ENCODE data around the gene OSBP2.
A peak's percentile ranks its signal among the peaks of the same experiment; 100 is the strongest.

OSBP2 gene

GRCh38 chr22:30777587-30777986 lies 82.9 kb downstream of the OSBP2 start:
- no peaks in the 10 kb centered on the region for H3K27me3 Mint-ChIP-seq
- no peak for DNase-seq
- H3K4me3 Mint-ChIP-seq, result no peak overlapping the region
- no peak overlapping the region for H3K27ac Mint-ChIP-seq
- CTCF ChIA-PET, result no interaction called here
- peaks cover 6% of the 10 kb centered on the region for H3K4me1 Mint-ChIP-seq
- H3K36me3 Mint-ChIP-seq, result no peaks in the 10 kb centered on the region
- no peaks in the 10 kb centered on the region for H3K9me3 Mint-ChIP-seq

GRCh38 chr22:30778261-30778660 lies 83.6 kb downstream of the OSBP2 start:
- CTCF ChIA-PET, result no interaction called here

GRCh38 chr22:30780026-30780425 lies 85.4 kb downstream of the OSBP2 start:
- DNase-seq, result no peak
- Mint-ChIP-seq H3K9me3 (no peaks in the 10 kb centered on the region), H3K36me3 (no peaks in the 10 kb centered on the region), H3K27ac (no peak overlapping the region), H3K4me1 (peaks cover 6% of the 10 kb centered on the region), H3K4me3 (no peak overlapping the region), H3K27me3 (no peaks in the 10 kb centered on the region)
- CTCF ChIA-PET, result interaction anchor here (1.2 kb wide), 1 partner anchor 140 kb away, joined by 4 read pairs; no protein-coding TSS in a partner anchor

More at GRCh38 chr22:30778261-30778660, 83.6 kb downstream of the OSBP2 start:
- no peaks in the 10 kb centered on the region for H3K27me3 Mint-ChIP-seq
- no peaks in the 10 kb centered on the region for H3K9me3 Mint-ChIP-seq
- H3K4me1 Mint-ChIP-seq, result peaks cover 6% of the 10 kb centered on the region
- H3K27ac Mint-ChIP-seq, result no peak overlapping the region
- DNase-seq, result no peak
- H3K36me3 Mint-ChIP-seq, result no peaks in the 10 kb centered on the region
- H3K4me3 Mint-ChIP-seq, result no peak overlapping the region

- Mint-ChIP-seq H3K27ac (no peak overlapping the region), H3K4me3 (no peak overlapping the region), H3K27me3 (no peaks in the 10 kb centered on the region), H3K9me3 (no peaks in the 10 kb centered on the region), H3K36me3 (no peaks in the 10 kb centered on the region), H3K4me1 (peaks cover 6% of the 10 kb centered on the region)
- CTCF ChIA-PET, result no interaction called here
- no peak for DNase-seq
These were observed 86.7 kb downstream of the OSBP2 start for GRCh38 chr22:30781271-30781875.

- CTCF ChIA-PET, result no interaction called here
- no peaks in the 10 kb centered on the region for H3K36me3 Mint-ChIP-seq
These were observed 87.9 kb downstream of the OSBP2 start for GRCh38 chr22:30782613-30783012.

GRCh38 chr22:30783021-30783420 lies 88.3 kb downstream of the OSBP2 start:
- H3K4me1 Mint-ChIP-seq, result peaks cover 6% of the 10 kb centered on the region
- H3K4me3 Mint-ChIP-seq, result no peak overlapping the region
- CTCF ChIA-PET, result no interaction called here
- no peak overlapping the region for H3K27ac Mint-ChIP-seq
- DNase-seq, result no peak
- no peaks in the 10 kb centered on the region for H3K9me3 Mint-ChIP-seq
- no peaks in the 10 kb centered on the region for H3K27me3 Mint-ChIP-seq
- no peaks in the 10 kb centered on the region for H3K36me3 Mint-ChIP-seq

More at GRCh38 chr22:30782613-30783012, 87.9 kb downstream of the OSBP2 start:
- H3K4me1 Mint-ChIP-seq, result peaks cover 6% of the 10 kb centered on the region
- H3K27ac Mint-ChIP-seq, result no peak overlapping the region
- H3K9me3 Mint-ChIP-seq, result no peaks in the 10 kb centered on the region
- no peak for DNase-seq
- H3K27me3 Mint-ChIP-seq, result no peaks in the 10 kb centered on the region
- no peak overlapping the region for H3K4me3 Mint-ChIP-seq

- Mint-ChIP-seq H3K4me3 (no peak overlapping the region), H3K4me1 (no peaks in the 10 kb centered on the region), H3K36me3 (no peaks in the 10 kb centered on the region), H3K27me3 (peaks cover 3% of the 10 kb centered on the region), H3K9me3 (no peaks in the 10 kb centered on the region), H3K27ac (no peak overlapping the region)
- CTCF ChIA-PET, result no interaction called here
- no peak for DNase-seq
These were observed 90.9 kb downstream of the OSBP2 start for GRCh38 chr22:30785527-30785926.

GRCh38 chr22:30790366-30790765 lies 95.7 kb downstream of the OSBP2 start:
- Mint-ChIP-seq H3K36me3 (no peaks in the 10 kb centered on the region), H3K4me3 (no peak overlapping the region), H3K27ac (no peak overlapping the region), H3K9me3 (no peaks in the 10 kb centered on the region), H3K27me3 (peaks cover 3% of the 10 kb centered on the region), H3K4me1 (no peaks in the 10 kb centered on the region)
- no peak for DNase-seq
- CTCF ChIA-PET, result interaction anchor here (0.6 kb wide), 1 partner anchor 265 kb away, joined by 4 read pairs; no protein-coding TSS in a partner anchor

- Mint-ChIP-seq H3K27ac (no peak overlapping the region), H3K4me3 (no peak overlapping the region)
These were observed 97.8 kb downstream of the OSBP2 start for GRCh38 chr22:30792456-30792855.

GRCh38 chr22:30795118-30795517 lies 100.4 kb downstream of the OSBP2 start:
- Mint-ChIP-seq H3K27me3 (peaks cover 10% of the 10 kb centered on the region), H3K4me1 (no peaks in the 10 kb centered on the region), H3K4me3 (no peak overlapping the region), H3K36me3 (no peaks in the 10 kb centered on the region), H3K27ac (no peak overlapping the region), H3K9me3 (no peaks in the 10 kb centered on the region)
- CTCF ChIA-PET, result no interaction called here
- DNase-seq, result no peak

More at GRCh38 chr22:30792456-30792855, 97.8 kb downstream of the OSBP2 start:
- CTCF ChIA-PET, result no interaction called here
- no peaks in the 10 kb centered on the region for H3K4me1 Mint-ChIP-seq
- peaks cover 3% of the 10 kb centered on the region for H3K27me3 Mint-ChIP-seq
- no peaks in the 10 kb centered on the region for H3K9me3 Mint-ChIP-seq
- H3K36me3 Mint-ChIP-seq, result no peaks in the 10 kb centered on the region
- no peak for DNase-seq

GRCh38 chr22:30801695-30802094 lies 107.0 kb downstream of the OSBP2 start:
- CTCF ChIA-PET, result no interaction called here
- Mint-ChIP-seq H3K27me3 (peaks cover 48% of the 10 kb centered on the region), H3K9me3 (no peaks in the 10 kb centered on the region), H3K4me1 (peaks cover 5% of the 10 kb centered on the region), H3K36me3 (no peaks in the 10 kb centered on the region), H3K27ac (no peak overlapping the region), H3K4me3 (no peak overlapping the region)
- DNase-seq, result no peak

GRCh38 chr22:30802202-30803166 lies 107.8 kb downstream of the OSBP2 start:
- CTCF ChIA-PET, result no interaction called here
- DNase-seq, result peak; percentile 86
- Mint-ChIP-seq H3K9me3 (no peaks in the 10 kb centered on the region), H3K4me3 (no peak overlapping the region), H3K4me1 (peaks cover 5% of the 10 kb centered on the region), H3K27ac (no peak overlapping the region), H3K36me3 (no peaks in the 10 kb centered on the region), H3K27me3 (peaks cover 48% of the 10 kb centered on the region)

GRCh38 chr22:30803679-30804078 lies 109.0 kb downstream of the OSBP2 start:
- H3K9me3 Mint-ChIP-seq, result no peaks in the 10 kb centered on the region
- H3K4me1 Mint-ChIP-seq, result peaks cover 5% of the 10 kb centered on the region
- CTCF ChIA-PET, result interaction anchor here (0.6 to 0.7 kb wide), 2 partner anchors 10 to 38 kb away, joined by 3 read pairs; no protein-coding TSS in a partner anchor
- H3K4me3 Mint-ChIP-seq, result no peak overlapping the region
- H3K36me3 Mint-ChIP-seq, result no peaks in the 10 kb centered on the region
- no peak for DNase-seq
- peaks cover 48% of the 10 kb centered on the region for H3K27me3 Mint-ChIP-seq
- H3K27ac Mint-ChIP-seq, result no peak overlapping the region

GRCh38 chr22:30804626-30805025 lies 110.0 kb downstream of the OSBP2 start:
- Mint-ChIP-seq H3K36me3 (no peaks in the 10 kb centered on the region), H3K27me3 (peaks cover 43% of the 10 kb centered on the region), H3K9me3 (no peaks in the 10 kb centered on the region), H3K27ac (no peak overlapping the region), H3K4me3 (no peak overlapping the region), H3K4me1 (peaks cover 5% of the 10 kb centered on the region)
- no peak for DNase-seq
- CTCF ChIA-PET, result no interaction called here

Measured in activated naive CD4-positive, alpha-beta T cell treated with anti-CD3 and anti-CD28 coated beads, Interleukin-2, amount 10 ng/mL, durations not matched to agents 7 days and 5 days (primary cell).